Suppressor macrophage treated with lipopolysaccharide for 4 hours (primary cell): Measurements from ENCODE around the gene UHRF2.
"Not testable (repeated sequence)": the region's sequence is repeated elsewhere in the genome, so short reads cannot be mapped to it uniquely, and the experiment has no call there.

Experiments
- DNase-seq: peaks from one replicate; pipeline ENCODE4 v3.0.0-alpha.2; 2020

The UHRF2 gene

GRCh38 chr9:6428940-6429889, 16.2 kb downstream of the UHRF2 start:
- DNase-seq = peak; percentile 38

GRCh38 chr9:6431038-6431437, 18.0 kb downstream of the UHRF2 start:
- DNase-seq = no peak

- DNase-seq = no peak
Measured at GRCh38 chr9:6433410-6433809, 20.4 kb downstream of the UHRF2 start.

GRCh38 chr9:6439051-6439703, 26.2 kb downstream of the UHRF2 start:
- no peak for DNase-seq

- DNase-seq = no peak
Measured at GRCh38 chr9:6440405-6440804, 27.4 kb downstream of the UHRF2 start.

- no peak for DNase-seq
Measured at GRCh38 chr9:6441269-6441668, 28.3 kb downstream of the UHRF2 start.

GRCh38 chr9:6443661-6444060, 30.7 kb downstream of the UHRF2 start:
- DNase-seq = no peak

- DNase-seq = peak; percentile 32
Measured at GRCh38 chr9:6444128-6444527, 31.1 kb downstream of the UHRF2 start.

- DNase-seq = no peak
Measured at GRCh38 chr9:6449086-6449485, 36.1 kb downstream of the UHRF2 start.

- DNase-seq = no peak
Measured at GRCh38 chr9:6449645-6450044, 36.6 kb downstream of the UHRF2 start.

- no peak for DNase-seq
Measured at GRCh38 chr9:6450641-6451375, 37.8 kb downstream of the UHRF2 start.

GRCh38 chr9:6455292-6455691, 42.3 kb downstream of the UHRF2 start:
- not testable (repeated sequence) for DNase-seq

GRCh38 chr9:6458704-6459103, 45.7 kb downstream of the UHRF2 start:
- not testable (repeated sequence) for DNase-seq

GRCh38 chr9:6459718-6460117, 46.7 kb downstream of the UHRF2 start:
- no peak for DNase-seq

- DNase-seq = no peak
Measured at GRCh38 chr9:6460189-6460768, 47.3 kb downstream of the UHRF2 start.

GRCh38 chr9:6461619-6462018, 48.6 kb downstream of the UHRF2 start:
- DNase-seq = no peak

GRCh38 chr9:6467006-6467625, 54.1 kb downstream of the UHRF2 start:
- DNase-seq = no peak

GRCh38 chr9:6471231-6471850, 58.3 kb downstream of the UHRF2 start:
- DNase-seq = no peak

- DNase-seq = no peak
Measured at GRCh38 chr9:6473151-6473550, 60.2 kb downstream of the UHRF2 start.

GRCh38 chr9:6479959-6480358, 67.0 kb downstream of the UHRF2 start:
- no peak for DNase-seq

GRCh38 chr9:6484210-6484609, 71.2 kb downstream of the UHRF2 start:
- no peak for DNase-seq

- no peak for DNase-seq
Measured at GRCh38 chr9:6488395-6488794, 75.4 kb downstream of the UHRF2 start.
